ENCODE measurements around the gene DNAH11. TPM values are rescaled to one million over a fixed set of nuclear protein-coding genes. Genes with fewer than 3 reads are reported as not detected.

The DNAH11 gene
- total RNA-seq, 1 experiment from 2014 or later: 0.39 TPM

- no peak overlapping the region for H3K4me2 ChIP-seq (ENCODE audit: low read length)
- H3K27me3 ChIP-seq (ENCODE audit: insufficient read depth, low read length): no peaks in the 10 kb centered on the region
- no peak overlapping the region for H3K27ac ChIP-seq (ENCODE audit: low read depth, low read length)
- H3K9me2 ChIP-seq (ENCODE audit: insufficient read depth): no peaks in the 10 kb centered on the region
- no peak overlapping the region for H3K9ac ChIP-seq (ENCODE audit: low read length)
- no peak overlapping the region for H3K4me3 ChIP-seq (replicated peaks in 1 of 2; ENCODE audit: low read depth in 1 of 2, low read length in 2 of 2)
- no peaks in the 10 kb centered on the region for H3K79me2 ChIP-seq (ENCODE audit: insufficient read depth, low read length)
- ChIA-PET CTCF (no interaction called here), POLR2A (no interaction called here), RAD21 (ENCODE audit: low non-redundant PET in 1 of 2, low total read pairs in 2 of 2, uncharacterized antibody in 2 of 2, unreplicated experiment in 2 of 2) (no interaction called here)
- H3K9me3 ChIP-seq (ENCODE audit: control insufficient read depth in 1 of 2, insufficient read depth in 1 of 2, low read depth in 1 of 2, low read length in 2 of 2): no peaks in the 10 kb centered on the region
- DNase-seq (ENCODE audit: low read depth, low spot score) (no peak), ATAC-seq (no peak)
- intact Hi-C loops (cut with micrococcal nuclease): no loop called here
- TF ChIP-seq ZNF274 (IDR thresholded peaks at IDR 0.05; ENCODE audit: low read depth, low read length): no peak
- TF ChIP-seq CEBPB (IDR thresholded peaks at IDR 0.05; ENCODE audit: low read depth): no peak
- TF ChIP-seq YY1 (IDR thresholded peaks at IDR 0.05; ENCODE audit: extremely low read depth, insufficient replicate concordance, low read depth, low read length): no peak
- TF ChIP-seq SRF (IDR thresholded peaks at IDR 0.05; ENCODE audit: low read depth): no peak
- TF ChIP-seq POLR2AphosphoS5 (IDR thresholded peaks at IDR 0.05; ENCODE audit: low read depth, low read length): no peak
- TF ChIP-seq JUND (IDR thresholded peaks at IDR 0.05): no peak
- no peak for TF ChIP-seq POLR2A (IDR thresholded peaks at IDR 0.05; ENCODE audit: borderline replicate concordance, extremely low read depth, insufficient read depth, insufficient read length)
- TF ChIP-seq ZFX (IDR thresholded peaks at IDR 0.05): no peak
- no peak for TF ChIP-seq FOSL1 (IDR thresholded peaks at IDR 0.05; ENCODE audit: low read depth)
- no peak for TF ChIP-seq SIN3A (IDR thresholded peaks at IDR 0.05; ENCODE audit: low read depth)
- TF ChIP-seq, protein P1, sequence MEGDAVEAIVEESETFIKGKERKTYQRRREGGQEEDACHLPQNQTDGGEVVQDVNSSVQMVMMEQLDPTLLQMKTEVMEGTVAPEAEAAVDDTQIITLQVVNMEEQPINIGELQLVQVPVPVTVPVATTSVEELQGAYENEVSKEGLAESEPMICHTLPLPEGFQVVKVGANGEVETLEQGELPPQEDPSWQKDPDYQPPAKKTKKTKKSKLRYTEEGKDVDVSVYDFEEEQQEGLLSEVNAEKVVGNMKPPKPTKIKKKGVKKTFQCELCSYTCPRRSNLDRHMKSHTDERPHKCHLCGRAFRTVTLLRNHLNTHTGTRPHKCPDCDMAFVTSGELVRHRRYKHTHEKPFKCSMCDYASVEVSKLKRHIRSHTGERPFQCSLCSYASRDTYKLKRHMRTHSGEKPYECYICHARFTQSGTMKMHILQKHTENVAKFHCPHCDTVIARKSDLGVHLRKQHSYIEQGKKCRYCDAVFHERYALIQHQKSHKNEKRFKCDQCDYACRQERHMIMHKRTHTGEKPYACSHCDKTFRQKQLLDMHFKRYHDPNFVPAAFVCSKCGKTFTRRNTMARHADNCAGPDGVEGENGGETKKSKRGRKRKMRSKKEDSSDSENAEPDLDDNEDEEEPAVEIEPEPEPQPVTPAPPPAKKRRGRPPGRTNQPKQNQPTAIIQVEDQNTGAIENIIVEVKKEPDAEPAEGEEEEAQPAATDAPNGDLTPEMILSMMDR (IDR thresholded peaks at IDR 0.05 in 2 of 3, conservative IDR thresholded peaks at IDR 0.05 in 1 of 3; ENCODE audit: borderline replicate concordance in 1 of 3, insufficient read depth in 1 of 3, low read depth in 2 of 3, low read length in 2 of 3): no peak
- no peak for TF ChIP-seq SP1 (IDR thresholded peaks at IDR 0.05; ENCODE audit: low read depth)
- TF ChIP-seq, protein P2, sequence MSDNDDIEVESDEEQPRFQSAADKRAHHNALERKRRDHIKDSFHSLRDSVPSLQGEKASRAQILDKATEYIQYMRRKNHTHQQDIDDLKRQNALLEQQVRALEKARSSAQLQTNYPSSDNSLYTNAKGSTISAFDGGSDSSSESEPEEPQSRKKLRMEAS (IDR thresholded peaks at IDR 0.05): no peak
- no peaks in the 10 kb centered on the region for H3K4me1 ChIP-seq (ENCODE audit: control insufficient read depth in 1 of 2, insufficient read depth in 2 of 2, low read length in 2 of 2)
- no peaks in the 10 kb centered on the region for H4K20me1 ChIP-seq (ENCODE audit: insufficient read depth)
- no peak overlapping the region for H2AFZ ChIP-seq (ENCODE audit: low read depth, low read length, poor library complexity, severe bottlenecking)
- no peaks in the 10 kb centered on the region for H3K36me3 ChIP-seq (ENCODE audit: control insufficient read depth in 1 of 2, insufficient read depth in 2 of 2, low read length in 2 of 2)
- BruUV-seq (replicated peaks): no TSS peak
Observed at GRCh38 chr7:21887779-21888178, 344.9 kb downstream of the DNAH11 start.

All from HCT116 (cell line).